HEK293T (cell line): ENCODE data around the gene CHRNB4.
"Not testable (repeated sequence)": the region's sequence is repeated elsewhere in the genome, so short reads cannot be mapped to it uniquely, and the experiment has no call there.

Experiments used
- CTCF ChIA-PET: fragments of 350-600 bp; formaldehyde crosslinking; extraction: SDS; loops from one replicate; lab custom pipeline; 2021; ENCODE audit warnings: antibody characterized with exemption, inconsistent platforms; lab: Yijun Ruan, JAX
- POLR2A ChIA-PET: fragments of 350-600 bp; formaldehyde crosslinking; extraction: SDS; loops from one replicate; lab custom pipeline; 2020; ENCODE audit warnings: antibody characterized with exemption, inconsistent platforms; lab: Yijun Ruan, JAX
- DNase-seq: peaks from one replicate; pipeline ENCODE4 v3.0.0; 2012; ENCODE audit warnings: mixed read lengths; ENCODE audit errors: extremely low spot score
- ARNT ChIP-seq: fragments of 450-650 bp; IDR thresholded peaks from 2 replicates; pipeline ENCODE4 v1.6.1; 2017; ENCODE audit warnings: mild to moderate bottlenecking
- BHLHE40 ChIP-seq: fragments of 450-650 bp; IDR thresholded peaks from 2 replicates; pipeline ENCODE4 v1.6.1; 2016; ENCODE audit warnings: mild to moderate bottlenecking, moderate library complexity, borderline replicate concordance
- CTBP1 ChIP-seq: fragments of 450-650 bp; IDR thresholded peaks from 2 replicates; pipeline ENCODE4 v1.6.1; 2016; ENCODE audit warnings: borderline replicate concordance
- ELF4 ChIP-seq: fragments of 450-650 bp; IDR thresholded peaks from 2 replicates; pipeline ENCODE4 v1.6.1; 2017; ENCODE audit warnings: antibody characterized with exemption
- FOXA1 ChIP-seq: fragments of 450-650 bp; IDR thresholded peaks from 2 replicates; pipeline ENCODE4 v1.6.1; 2016; ENCODE audit warnings: mild to moderate bottlenecking
- FOXK2 ChIP-seq: fragments of 450-650 bp; IDR thresholded peaks from 2 replicates; pipeline ENCODE4 v1.6.1; 2016; ENCODE audit warnings: mild to moderate bottlenecking
- FOXM1 ChIP-seq: fragments of 450-650 bp; IDR thresholded peaks from 2 replicates; pipeline ENCODE4 v1.6.1; 2017; ENCODE audit warnings: mild to moderate bottlenecking, borderline replicate concordance
- HDGF ChIP-seq: fragments of 450-650 bp; IDR thresholded peaks from 2 replicates; pipeline ENCODE4 v1.6.1; 2017; ENCODE audit warnings: antibody characterized with exemption, borderline replicate concordance
- L3MBTL2 ChIP-seq: fragments of 450-650 bp; conservative IDR thresholded peaks from 2 replicates; pipeline ENCODE4 v1.6.1; 2016; ENCODE audit warnings: mild to moderate bottlenecking
- LEF1 ChIP-seq: fragments of 450-650 bp; IDR thresholded peaks from 2 replicates; pipeline ENCODE4 v1.6.1; 2017; ENCODE audit warnings: mild to moderate bottlenecking, borderline replicate concordance
- NFRKB ChIP-seq: fragments of 450-650 bp; IDR thresholded peaks from 2 replicates; pipeline ENCODE4 v1.6.1; 2016; ENCODE audit warnings: mild to moderate bottlenecking, moderate library complexity
- PKNOX1 ChIP-seq: fragments of 450-650 bp; IDR thresholded peaks from 2 replicates; pipeline ENCODE4 v1.6.1; 2016
- SP1 ChIP-seq: fragments of 450-650 bp; IDR thresholded peaks from 2 replicates; pipeline ENCODE4 v1.6.1; 2017
- SUZ12 ChIP-seq: fragments of 450-650 bp; IDR thresholded peaks from 2 replicates; pipeline ENCODE4 v1.6.1; 2016; ENCODE audit warnings: mild to moderate bottlenecking
- TARDBP ChIP-seq: fragments of 450-650 bp; IDR thresholded peaks from 2 replicates; pipeline ENCODE4 v1.6.1; 2016
- ZNF384 ChIP-seq: fragments of 450-650 bp; IDR thresholded peaks from 2 replicates; pipeline ENCODE4 v1.6.1; 2016

CHRNB4 gene

GRCh38 chr15:78618064-78618463 lies 22.9 kb downstream of the CHRNB4 start:
- DNase-seq, result no peak
- ChIA-PET CTCF (interaction anchor here (0.7 to 1.0 kb wide), 2 partner anchors 133 to 191 kb away, joined by 3 to 4 read pairs; no protein-coding TSS in a partner anchor), POLR2A (no interaction called here)
- TF ChIP-seq PKNOX1, result no peak

- TF ChIP-seq FOXA1 (no peak), SUZ12 (no peak), ZNF384 (no peak), L3MBTL2 (no peak), FOXK2 (no peak), CTBP1 (no peak), NFRKB (no peak), LEF1 (no peak), SP1 (no peak), ARNT (no peak), BHLHE40 (no peak), ELF4 (no peak), HDGF (no peak), PKNOX1 (no peak)
- POLR2A ChIA-PET, result no interaction called here
- no peak for DNase-seq
- CTCF ChIA-PET, result interaction anchor here (0.7 kb wide), 1 partner anchor 192 kb away, joined by 4 read pairs; no protein-coding TSS in a partner anchor
Measured at GRCh38 chr15:78617516-78617915, 23.5 kb downstream of the CHRNB4 start.

GRCh38 chr15:78617076-78617475 lies 23.9 kb downstream of the CHRNB4 start:
- no peak for DNase-seq
- POLR2A ChIA-PET, result no interaction called here

GRCh38 chr15:78616506-78616905 lies 24.5 kb downstream of the CHRNB4 start:
- no peak for DNase-seq
- ChIA-PET CTCF (interaction anchor here (0.6 kb wide), 1 partner anchor 103 kb away, joined by 3 read pairs; no protein-coding TSS in a partner anchor), POLR2A (interaction anchor here (1.2 kb wide), 1 partner anchor 77 kb away, joined by 3 read pairs; no protein-coding TSS in a partner anchor)
- TF ChIP-seq SUZ12, result no peak
- no peak for TF ChIP-seq ZNF384
- no peak for TF ChIP-seq TARDBP
- no peak for TF ChIP-seq BHLHE40
- TF ChIP-seq SP1, result no peak

More at GRCh38 chr15:78617076-78617475, 23.9 kb downstream of the CHRNB4 start:
- TF ChIP-seq L3MBTL2 (no peak), FOXA1 (no peak), NFRKB (no peak), FOXK2 (no peak), FOXM1 (no peak), SP1 (no peak), LEF1 (no peak), ELF4 (no peak), ZNF384 (no peak), CTBP1 (no peak), TARDBP (no peak), HDGF (no peak), PKNOX1 (no peak), ARNT (no peak), BHLHE40 (no peak)
- CTCF ChIA-PET, result no interaction called here

- CTCF ChIA-PET, result interaction anchor here (0.7 kb wide), 1 partner anchor 24 kb away, joined by 4 read pairs; no protein-coding TSS in a partner anchor
- POLR2A ChIA-PET, result interaction anchor here (1.2 kb wide), 1 partner anchor 75 kb away, joined by 3 read pairs; no protein-coding TSS in a partner anchor
Measured at GRCh38 chr15:78615151-78615589, 25.8 kb downstream of the CHRNB4 start.

GRCh38 chr15:78614021-78614420 lies 27.0 kb downstream of the CHRNB4 start:
- ChIA-PET POLR2A (no interaction called here), CTCF (no interaction called here)
- TF ChIP-seq FOXA1 (no peak), HDGF (no peak), FOXM1 (no peak), CTBP1 (no peak), TARDBP (no peak), FOXK2 (no peak), L3MBTL2 (no peak), PKNOX1 (no peak), LEF1 (no peak), ARNT (no peak), SP1 (no peak), ELF4 (no peak), SUZ12 (no peak), BHLHE40 (no peak), ZNF384 (no peak)
- no peak for DNase-seq

More at GRCh38 chr15:78615151-78615589, 25.8 kb downstream of the CHRNB4 start:
- no peak for DNase-seq
- no peak for TF ChIP-seq TARDBP
- TF ChIP-seq ELF4, result no peak
- no peak for TF ChIP-seq NFRKB
- TF ChIP-seq SUZ12, result no peak
- no peak for TF ChIP-seq L3MBTL2
- TF ChIP-seq CTBP1, result no peak
- no peak for TF ChIP-seq FOXK2
- TF ChIP-seq FOXM1, result no peak
- TF ChIP-seq ARNT, result no peak
- TF ChIP-seq ZNF384, result no peak
- TF ChIP-seq BHLHE40, result no peak
- TF ChIP-seq FOXA1, result no peak
- no peak for TF ChIP-seq LEF1
- TF ChIP-seq HDGF, result no peak
- TF ChIP-seq SP1, result no peak

- POLR2A ChIA-PET, CTCF ChIA-PET, DNase-seq: not testable (repeated sequence)
Measured at GRCh38 chr15:78609551-78609950, 31.5 kb downstream of the CHRNB4 start.
